Activated CD4-positive, alpha-beta T cell treated with anti-CD3 and anti-CD28 coated beads, Interleukin-10, Interleukin-2, amounts not matched to agents 100 ng/mL and 50 ng/mL, durations not matched to agents 16 hours and 8 hours (primary cell): Measurements from ENCODE around the gene TBC1D1.

Experiments
- DNase-seq: peaks from one replicate; pipeline ENCODE4 v3.0.0-alpha.2; 2020

The TBC1D1 gene

GRCh38 chr4:38084877-38085711, 194.2 kb downstream of the TBC1D1 start:
- no peak for DNase-seq

GRCh38 chr4:38085751-38086150, 194.9 kb downstream of the TBC1D1 start:
- no peak for DNase-seq

GRCh38 chr4:38086151-38086848, 195.4 kb downstream of the TBC1D1 start:
- no peak for DNase-seq

GRCh38 chr4:38086849-38087226, 196.0 kb downstream of the TBC1D1 start:
- DNase-seq = no peak

- no peak for DNase-seq
These were observed 197.4 kb downstream of the TBC1D1 start for GRCh38 chr4:38088321-38088720.

- no peak for DNase-seq
These were observed 199.1 kb downstream of the TBC1D1 start for GRCh38 chr4:38089961-38090360.

- peak; percentile 60 for DNase-seq
These were observed 199.8 kb downstream of the TBC1D1 start for GRCh38 chr4:38090455-38091246.

GRCh38 chr4:38091636-38092035, 200.8 kb downstream of the TBC1D1 start:
- no peak for DNase-seq

- no peak for DNase-seq
These were observed 201.8 kb downstream of the TBC1D1 start for GRCh38 chr4:38092701-38093100.

- DNase-seq = no peak
These were observed 203.5 kb downstream of the TBC1D1 start for GRCh38 chr4:38094419-38094818.

GRCh38 chr4:38095691-38096090, 204.8 kb downstream of the TBC1D1 start:
- no peak for DNase-seq

- no peak for DNase-seq
These were observed 206.9 kb downstream of the TBC1D1 start for GRCh38 chr4:38097818-38098217.

GRCh38 chr4:38099020-38099600, 208.2 kb downstream of the TBC1D1 start:
- DNase-seq = no peak

GRCh38 chr4:38099908-38100407, 209.1 kb downstream of the TBC1D1 start:
- no peak for DNase-seq

GRCh38 chr4:38100474-38101255, 209.8 kb downstream of the TBC1D1 start:
- no peak for DNase-seq

- DNase-seq = no peak
These were observed 210.7 kb downstream of the TBC1D1 start for GRCh38 chr4:38101563-38101962.

- DNase-seq = no peak
These were observed 212.2 kb downstream of the TBC1D1 start for GRCh38 chr4:38102957-38103588.

GRCh38 chr4:38105475-38106220, 214.8 kb downstream of the TBC1D1 start:
- peak; percentile 49 for DNase-seq

- DNase-seq = no peak
These were observed 215.4 kb downstream of the TBC1D1 start for GRCh38 chr4:38106311-38106710.

- DNase-seq = no peak
These were observed 216.1 kb downstream of the TBC1D1 start for GRCh38 chr4:38106886-38107514.
